BJ (cell line): Measurements from ENCODE around the gene FIBCD1. TPM values are rescaled to one million over a fixed set of nuclear protein-coding genes. Genes with fewer than 3 reads are reported as not detected.

ENCODE experiments used
- CTCF ChIA-PET: fragments of 350-600 bp; formaldehyde crosslinking; extraction: SDS; loops from one replicate; lab custom pipeline; 2021; ENCODE audit warnings: antibody characterized with exemption, inconsistent platforms; lab: Yijun Ruan, JAX
- POLR2A ChIA-PET: fragments of 300-600 bp; sonication (Branson Sonifier 250); formaldehyde crosslinking; extraction: SDS; loops from one replicate; lab custom pipeline; 2021; ENCODE audit warnings: antibody characterized with exemption; lab: Charles Lee
- DNase-seq: peaks from one replicate; pipeline ENCODE4 v3.0.0-alpha.2; 2011; ENCODE audit warnings: low read depth
- H3K27me3 ChIP-seq: 2 replicates; pipeline ENCODE4 v1.6.0; 2011; ENCODE audit warnings: low read length; ENCODE audit not compliant: control insufficient read depth, insufficient read depth
- H3K36me3 ChIP-seq: 2 replicates; pipeline ENCODE4 v1.5.1; 2011; ENCODE audit warnings: low read length; ENCODE audit not compliant: control insufficient read depth, insufficient read depth
- H3K4me3 ChIP-seq: 2 replicates; pipeline ENCODE4 v1.5.1; 2011; ENCODE audit warnings: low read depth, mild to moderate bottlenecking, control low read depth, low read length
- polyA plus RNA-seq: library from polyadenylated mRNA; depleted of rRNA; stranded (reverse); fragments of >200 nt; gene quantifications from 2 replicates; pipeline ENCODE4 v1.2.3, GENCODE V29; 2011
- TF ChIP-seq, protein P1 (sequence below): IDR thresholded peaks from 2 replicates; pipeline ENCODE4 v1.5.1; 2011; ENCODE audit warnings: low read depth, mild to moderate bottlenecking, control low read depth, inconsistent platforms, low read length, moderate library complexity; ENCODE audit not compliant: insufficient read depth

FIBCD1 gene
- polyA plus RNA-seq, 1 experiment, result 1.4 TPM

DNA sequence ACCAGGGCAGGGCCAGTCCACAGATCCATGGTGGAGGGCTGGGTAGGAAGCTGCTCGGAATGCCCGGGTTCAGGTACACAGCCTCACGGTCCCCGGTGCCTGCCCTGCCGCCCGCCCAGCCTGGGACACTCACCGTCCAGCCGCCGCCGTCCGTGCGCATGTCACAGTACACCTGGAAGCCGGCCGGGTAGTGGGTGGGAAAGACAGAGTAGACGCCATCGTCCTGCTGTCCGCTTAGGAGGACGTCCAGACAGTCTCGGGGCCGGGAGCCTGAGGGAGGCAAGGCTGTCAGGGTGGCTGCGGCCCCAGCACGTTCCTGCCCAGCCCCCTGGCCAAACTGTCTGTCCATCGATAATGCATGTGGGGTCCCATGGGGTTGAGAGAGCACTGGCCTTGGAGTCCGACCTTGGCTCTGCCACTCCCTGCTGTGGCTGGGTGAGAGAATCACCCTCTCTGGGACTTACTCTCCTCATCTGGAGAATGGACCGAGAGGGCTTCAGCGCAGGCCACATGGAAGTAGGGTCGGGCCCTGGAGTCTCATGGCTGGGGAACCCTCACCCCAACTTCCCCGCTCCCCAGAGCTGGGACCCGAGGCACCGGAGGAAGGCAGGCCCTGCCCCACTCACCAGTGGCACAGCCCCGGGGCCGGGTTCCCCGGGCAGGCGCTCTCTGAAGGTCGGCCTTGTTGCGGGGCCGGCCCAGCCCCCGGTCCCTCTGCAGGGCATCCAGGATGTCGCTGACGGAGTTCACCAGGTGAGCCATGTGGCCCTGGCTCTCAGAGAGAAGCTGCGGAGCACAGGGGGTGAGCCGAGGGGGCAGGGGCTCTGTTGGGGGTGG lies 15.2 kb downstream of the FIBCD1 start:
- TF ChIP-seq, protein P1, sequence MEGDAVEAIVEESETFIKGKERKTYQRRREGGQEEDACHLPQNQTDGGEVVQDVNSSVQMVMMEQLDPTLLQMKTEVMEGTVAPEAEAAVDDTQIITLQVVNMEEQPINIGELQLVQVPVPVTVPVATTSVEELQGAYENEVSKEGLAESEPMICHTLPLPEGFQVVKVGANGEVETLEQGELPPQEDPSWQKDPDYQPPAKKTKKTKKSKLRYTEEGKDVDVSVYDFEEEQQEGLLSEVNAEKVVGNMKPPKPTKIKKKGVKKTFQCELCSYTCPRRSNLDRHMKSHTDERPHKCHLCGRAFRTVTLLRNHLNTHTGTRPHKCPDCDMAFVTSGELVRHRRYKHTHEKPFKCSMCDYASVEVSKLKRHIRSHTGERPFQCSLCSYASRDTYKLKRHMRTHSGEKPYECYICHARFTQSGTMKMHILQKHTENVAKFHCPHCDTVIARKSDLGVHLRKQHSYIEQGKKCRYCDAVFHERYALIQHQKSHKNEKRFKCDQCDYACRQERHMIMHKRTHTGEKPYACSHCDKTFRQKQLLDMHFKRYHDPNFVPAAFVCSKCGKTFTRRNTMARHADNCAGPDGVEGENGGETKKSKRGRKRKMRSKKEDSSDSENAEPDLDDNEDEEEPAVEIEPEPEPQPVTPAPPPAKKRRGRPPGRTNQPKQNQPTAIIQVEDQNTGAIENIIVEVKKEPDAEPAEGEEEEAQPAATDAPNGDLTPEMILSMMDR, result no peak
- ChIA-PET POLR2A (no interaction called here), CTCF (no interaction called here)
- H3K36me3 ChIP-seq, result no peaks in the 10 kb centered on the region
- DNase-seq, result no peak
- H3K27me3 ChIP-seq, result peaks cover 5% of the 10 kb centered on the region; the same call in 1 of the 2 replicates
- H3K4me3 ChIP-seq, result no peak overlapping the region

DNA sequence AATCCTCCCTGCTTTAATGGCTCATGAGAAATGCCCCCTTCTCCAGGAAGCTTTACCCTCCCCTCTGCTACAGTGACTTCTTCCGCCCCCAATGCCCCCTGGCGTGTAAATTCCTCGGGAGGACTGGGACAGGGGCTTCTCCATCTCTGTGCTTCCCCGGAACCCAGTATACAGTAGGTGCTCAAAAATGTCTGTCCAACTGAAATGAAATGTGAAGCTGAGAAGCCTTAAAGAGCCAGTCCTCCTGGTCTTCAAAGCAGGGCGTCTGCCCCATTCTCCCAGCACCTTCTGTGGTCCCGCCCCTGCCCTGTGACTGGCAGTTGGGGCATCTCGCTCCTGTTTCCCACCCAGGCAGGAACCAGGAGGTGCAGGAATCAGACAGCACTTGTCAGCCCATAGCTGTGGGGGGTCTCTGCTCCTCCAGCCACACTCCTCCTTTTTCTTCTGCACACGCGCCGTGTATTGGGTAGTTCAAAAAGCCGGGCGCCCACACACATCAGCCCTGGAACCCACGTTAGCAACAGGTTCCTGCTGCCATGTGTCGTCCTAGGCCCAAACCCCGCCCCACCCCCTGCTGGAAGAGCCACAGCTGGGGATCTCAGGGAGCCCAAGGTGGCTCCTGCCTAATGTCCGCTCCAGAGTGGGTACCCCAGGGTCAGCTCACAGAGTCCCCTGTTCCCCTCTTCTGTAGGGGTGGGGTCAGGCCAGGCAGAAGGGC lies 16.0 kb downstream of the FIBCD1 start:
- no peaks in the 10 kb centered on the region for H3K36me3 ChIP-seq
- peaks cover 5% of the 10 kb centered on the region; the same call in 1 of the 2 replicates for H3K27me3 ChIP-seq
- TF ChIP-seq, protein P1, result no peak
- no peak overlapping the region for H3K4me3 ChIP-seq
- ChIA-PET POLR2A (no interaction called here), CTCF (no interaction called here)
- DNase-seq, result no peak

DNA sequence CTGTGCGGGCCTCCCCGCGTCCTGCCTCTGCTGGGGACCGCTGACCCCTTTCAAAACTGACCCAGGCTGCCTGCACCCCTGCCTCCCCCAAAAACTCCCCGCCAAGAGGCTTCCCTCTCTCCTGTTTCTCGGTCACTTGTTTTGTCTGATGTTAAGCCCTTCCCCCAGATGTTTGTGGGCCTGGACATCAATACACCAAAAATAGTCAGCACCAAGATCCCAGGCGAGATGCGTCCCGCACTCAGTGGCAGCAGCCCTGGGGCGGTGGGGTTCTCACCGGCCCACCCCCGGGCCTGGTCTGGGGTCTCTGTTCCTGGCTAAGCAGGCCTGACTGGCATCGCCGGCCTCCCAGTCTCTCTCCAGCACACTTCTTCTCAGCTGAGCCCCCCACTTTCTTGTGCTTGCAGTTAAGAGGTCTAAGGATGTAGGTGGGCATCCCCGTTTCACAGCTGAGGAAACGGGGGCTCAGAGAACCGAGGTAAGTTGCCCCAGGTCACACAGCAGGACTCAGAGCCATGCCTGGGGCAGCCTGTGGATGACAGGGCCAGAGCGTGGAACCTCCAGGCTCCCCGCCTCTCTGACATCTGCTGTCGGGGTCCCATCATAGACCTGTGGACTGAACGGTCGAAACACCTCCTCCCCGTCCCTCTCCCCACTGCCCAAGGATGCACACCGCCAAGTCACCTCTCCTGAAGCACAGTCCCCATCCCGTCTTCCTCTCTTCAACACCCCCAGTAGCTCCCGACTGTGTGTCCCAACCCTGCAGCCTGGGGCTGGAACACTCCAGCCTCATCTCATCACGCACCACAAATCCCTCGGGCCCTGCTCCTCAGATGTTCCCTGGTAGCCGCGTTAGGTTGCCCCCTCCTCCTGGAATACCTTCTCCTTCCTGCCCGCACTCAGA lies 16.8 kb downstream of the FIBCD1 start:
- DNase-seq, result no peak
- TF ChIP-seq, protein P1, result no peak
- Histone ChIP-seq H3K36me3 (no peaks in the 10 kb centered on the region), H3K27me3 (peaks cover 5% of the 10 kb centered on the region; the same call in 1 of the 2 replicates), H3K4me3 (no peak overlapping the region)
- ChIA-PET CTCF (no interaction called here), POLR2A (no interaction called here)

DNA sequence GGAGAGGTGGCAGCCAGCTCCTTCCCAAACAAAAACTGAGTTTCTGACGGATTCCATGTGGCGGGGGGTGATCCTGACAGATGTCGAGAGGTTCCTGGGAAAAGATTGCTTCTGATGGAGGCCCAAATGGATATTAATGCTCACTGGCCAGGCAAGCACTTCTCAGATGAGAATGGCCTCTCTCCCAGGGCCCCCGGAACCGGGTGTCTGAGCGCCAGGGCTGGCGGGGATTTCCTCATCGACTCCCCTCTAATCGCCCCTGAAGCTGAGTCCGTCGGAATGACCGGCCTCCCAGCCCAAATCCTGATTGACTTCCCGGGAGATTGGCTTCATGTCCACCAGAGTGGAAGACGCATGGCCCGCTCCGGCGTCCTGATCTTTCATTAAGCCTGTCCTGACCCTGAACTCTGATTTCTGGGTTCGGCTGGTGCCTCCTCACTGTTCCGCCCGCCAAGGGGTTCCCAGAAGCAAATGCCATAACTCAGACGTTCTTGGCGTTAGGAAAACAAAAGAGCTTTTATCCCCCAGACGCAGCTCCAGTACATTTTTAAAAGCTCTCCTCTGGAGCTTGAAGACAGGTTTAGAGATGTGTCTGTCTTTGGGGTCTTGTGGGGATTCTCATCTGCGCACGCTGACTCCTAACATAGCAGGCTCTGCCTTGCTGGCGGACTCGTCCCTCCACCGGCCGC lies 17.6 kb downstream of the FIBCD1 start:
- POLR2A ChIA-PET, result no interaction called here
- Histone ChIP-seq H3K4me3 (no peak overlapping the region), H3K36me3 (no peaks in the 10 kb centered on the region), H3K27me3 (peaks cover 5% of the 10 kb centered on the region; the same call in 1 of the 2 replicates)
- TF ChIP-seq, protein P1, result no peak
- DNase-seq, result no peak
- CTCF ChIA-PET, result interaction anchor here (0.6 kb wide), 1 partner anchor 52 kb away, joined by 3 read pairs; no protein-coding TSS in a partner anchor
